ENCODE measurements around the gene ZCCHC7.
"Not testable (repeated sequence)": the region's sequence is repeated elsewhere in the genome, so short reads cannot be mapped to it uniquely, and the experiment has no call there.

Gene ZCCHC7

DNA sequence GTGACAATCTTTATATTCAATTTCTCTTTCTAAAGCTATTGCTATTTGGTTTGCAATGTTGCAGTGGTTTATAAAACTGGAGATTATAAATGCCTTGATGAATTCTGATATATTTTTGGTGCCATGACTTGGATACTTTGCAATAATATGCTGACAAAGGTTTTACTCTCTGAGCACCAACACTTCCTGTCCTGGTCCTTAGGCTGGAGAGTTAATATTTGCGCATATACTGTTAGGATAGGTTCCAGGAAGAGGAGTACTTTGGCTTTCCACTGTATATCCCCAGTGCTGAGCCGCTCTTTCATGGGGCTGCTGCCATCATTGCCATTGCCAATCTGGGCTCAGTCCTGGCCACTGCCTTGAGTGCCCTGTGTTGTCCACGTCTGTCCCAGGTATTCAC, 139.6 kb downstream of the ZCCHC7 start:
- DNase-seq: no peak

DNA sequence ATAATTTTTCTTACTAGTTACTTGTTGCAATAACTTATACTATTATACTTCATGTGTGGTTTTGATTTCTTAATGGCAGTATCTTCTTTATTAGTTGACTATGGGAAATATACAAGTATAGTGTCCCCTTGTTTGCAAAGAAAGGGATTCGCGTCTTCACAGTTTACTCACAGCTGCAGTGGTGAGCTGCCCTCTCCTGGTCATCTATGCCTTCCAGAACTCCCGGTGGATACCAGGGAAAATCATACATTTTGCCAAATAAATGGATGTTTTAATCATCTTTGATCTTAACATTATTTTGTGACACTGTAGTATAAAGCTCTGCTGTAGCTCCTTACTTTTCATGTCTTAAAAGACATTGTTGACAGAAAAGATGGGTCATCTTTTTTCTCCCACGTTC, 142.0 kb downstream of the ZCCHC7 start:
- no peak for DNase-seq

DNA sequence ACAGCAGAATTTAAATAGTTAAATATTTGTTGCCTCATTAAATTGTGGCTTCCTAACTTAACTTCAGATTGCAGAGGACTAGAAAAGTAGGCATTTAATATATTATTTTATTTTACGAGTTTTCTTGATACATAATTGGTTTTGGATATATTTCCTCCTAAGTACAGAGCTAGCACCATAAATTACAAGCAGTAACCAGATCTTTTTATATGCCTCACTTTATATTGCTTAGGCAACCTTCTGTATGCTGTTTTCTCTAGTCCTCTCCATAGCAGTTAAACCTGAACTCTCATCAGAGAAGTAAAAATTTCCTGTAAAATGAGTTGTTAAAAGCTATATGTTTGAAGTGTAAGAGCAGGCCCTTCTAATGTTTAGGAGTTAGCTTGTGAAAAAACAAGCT, 144.2 kb downstream of the ZCCHC7 start:
- no peak for DNase-seq

DNA sequence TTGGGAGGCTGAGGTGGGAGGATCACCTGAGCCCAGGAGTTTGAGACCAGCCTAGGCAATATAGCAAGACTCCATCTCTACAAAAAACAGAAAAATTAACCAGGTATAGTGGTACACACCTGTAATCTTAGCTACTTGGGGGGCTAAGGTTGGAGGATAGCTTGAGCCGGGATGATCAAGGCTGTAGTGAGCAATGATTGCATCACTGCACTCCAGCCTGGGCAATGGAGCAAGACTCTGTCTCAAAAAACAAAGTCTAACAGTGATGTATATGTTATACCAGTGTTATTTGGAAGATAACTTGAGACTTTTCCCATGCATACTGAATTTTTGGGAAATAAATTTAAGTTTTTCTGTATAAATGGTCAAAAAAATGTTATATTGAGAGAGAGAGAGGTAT, 146.3 kb downstream of the ZCCHC7 start:
- no peak for DNase-seq

DNA sequence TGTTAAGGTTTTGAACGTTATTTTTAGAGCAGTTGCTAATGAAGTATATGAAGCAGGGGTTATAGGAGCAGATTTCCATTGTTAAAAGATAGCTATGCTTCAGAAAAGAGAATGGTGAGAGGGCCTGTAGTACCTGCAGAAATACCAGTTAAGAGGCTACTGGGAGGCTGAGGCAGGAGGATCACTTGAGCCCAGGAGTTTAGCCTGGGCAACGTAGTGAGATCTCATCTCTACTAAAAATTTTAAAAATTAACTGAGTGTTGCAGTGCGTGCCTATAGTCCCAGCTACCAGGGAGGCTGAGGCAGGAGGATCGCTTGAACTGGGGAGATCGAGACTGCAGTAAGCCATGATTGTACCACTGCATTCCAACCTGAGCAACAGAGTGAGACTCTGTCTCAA, 148.8 kb downstream of the ZCCHC7 start:
- DNase-seq: no peak

DNA sequence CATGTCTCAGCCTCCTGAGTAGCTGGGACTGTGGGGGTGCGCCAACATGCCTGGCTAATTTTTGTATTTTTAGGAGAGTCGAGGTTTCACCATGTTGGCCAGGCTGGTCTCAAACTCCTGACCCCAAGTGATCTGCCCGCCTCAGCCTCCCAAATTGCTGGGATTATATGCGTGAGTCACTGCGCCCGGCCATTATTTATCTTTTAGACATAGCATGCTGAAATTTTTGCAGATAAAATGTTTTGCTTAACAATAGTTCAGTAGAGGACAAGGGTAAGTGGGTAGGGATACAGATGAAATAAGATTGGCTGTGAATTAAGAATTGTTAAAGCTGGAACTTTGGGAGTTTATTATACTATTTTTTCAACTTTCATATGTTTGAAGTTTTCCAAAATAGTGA, 151.3 kb downstream of the ZCCHC7 start:
- no peak for DNase-seq

DNA sequence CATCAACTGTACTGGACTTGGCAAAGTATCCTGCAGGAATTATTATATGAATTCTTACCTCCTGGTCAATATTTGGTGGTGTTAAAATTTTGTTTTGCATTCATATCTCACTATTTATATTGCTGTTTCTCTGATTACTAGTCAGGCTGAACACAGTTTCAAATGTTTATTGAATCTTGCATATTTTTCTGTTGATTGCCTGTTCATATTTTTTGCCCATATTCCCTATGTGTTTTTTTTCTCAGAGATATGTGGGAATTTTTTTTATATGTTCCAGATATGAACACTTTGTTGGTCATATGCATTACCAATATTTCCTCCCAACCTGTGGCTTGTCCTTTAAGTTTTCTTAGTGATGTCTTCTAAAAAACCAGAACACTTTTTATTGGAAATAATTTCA, 153.2 kb downstream of the ZCCHC7 start:
- no peak for DNase-seq

DNA sequence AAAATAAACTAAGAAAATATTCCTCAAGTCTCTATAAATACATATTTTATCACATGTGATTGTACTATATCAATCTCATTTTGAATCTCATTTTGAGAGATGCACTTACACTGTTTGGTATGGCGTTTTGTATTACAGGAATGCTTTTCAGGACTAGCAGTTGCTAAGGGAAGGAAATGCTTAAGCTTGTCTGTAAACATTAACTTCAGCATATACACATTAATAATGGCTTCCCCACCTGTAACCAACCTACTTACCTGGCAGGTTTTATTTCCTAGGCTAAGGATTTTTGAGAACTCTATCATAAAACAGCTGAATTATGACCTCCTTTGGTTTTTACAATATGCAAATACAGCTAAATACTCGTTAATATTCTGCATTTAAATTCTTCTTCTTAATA, 161.2 kb downstream of the ZCCHC7 start:
- no peak for DNase-seq

DNA sequence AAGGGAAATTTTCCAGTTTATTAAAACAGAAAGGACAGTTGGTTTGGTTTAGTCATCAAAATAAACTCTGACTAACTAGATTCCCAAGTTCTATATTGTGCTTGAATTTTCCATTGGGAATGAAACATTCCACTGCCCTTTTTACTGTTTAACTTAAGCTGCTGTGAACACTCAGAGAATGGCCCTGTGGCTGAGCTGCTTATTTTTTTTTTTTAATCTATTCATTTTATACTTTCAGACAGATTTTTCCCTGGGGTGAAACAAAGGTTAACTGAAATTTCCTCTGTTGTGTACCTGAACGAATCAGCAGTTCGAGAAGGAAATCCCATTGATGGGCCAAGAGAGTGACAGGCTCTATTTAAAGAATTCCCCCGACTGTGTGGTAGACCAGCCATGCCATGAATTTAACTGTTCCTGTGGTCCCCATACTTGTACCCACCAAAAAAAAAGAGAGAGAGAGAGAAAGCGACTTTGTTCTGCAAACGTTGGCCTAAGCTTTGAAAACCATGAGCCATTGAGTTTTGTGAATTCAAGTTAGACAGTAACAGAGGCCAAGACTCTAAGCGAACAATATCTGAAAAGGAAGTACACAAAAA, 163.5 kb downstream of the ZCCHC7 start:
- no peak for DNase-seq

DNA sequence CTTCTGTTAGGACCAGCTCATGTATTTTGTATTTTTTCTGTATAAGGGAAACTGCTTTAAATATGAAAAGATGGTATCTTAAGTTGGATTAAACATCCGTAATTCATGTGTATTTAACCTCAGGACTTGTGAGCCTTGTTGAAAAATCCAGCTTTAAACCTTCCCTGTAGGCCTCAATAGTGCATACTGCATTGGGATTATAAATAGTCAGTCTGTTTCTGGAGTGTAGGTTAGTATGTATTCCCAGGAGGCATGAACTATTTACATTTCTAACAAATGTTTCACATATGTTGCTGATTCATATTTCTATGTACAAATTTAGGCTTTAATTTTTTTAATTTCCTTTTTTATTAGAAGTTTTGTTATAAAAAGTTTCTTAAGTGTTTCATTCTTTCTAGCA, 164.3 kb downstream of the ZCCHC7 start:
- DNase-seq: no peak

DNA sequence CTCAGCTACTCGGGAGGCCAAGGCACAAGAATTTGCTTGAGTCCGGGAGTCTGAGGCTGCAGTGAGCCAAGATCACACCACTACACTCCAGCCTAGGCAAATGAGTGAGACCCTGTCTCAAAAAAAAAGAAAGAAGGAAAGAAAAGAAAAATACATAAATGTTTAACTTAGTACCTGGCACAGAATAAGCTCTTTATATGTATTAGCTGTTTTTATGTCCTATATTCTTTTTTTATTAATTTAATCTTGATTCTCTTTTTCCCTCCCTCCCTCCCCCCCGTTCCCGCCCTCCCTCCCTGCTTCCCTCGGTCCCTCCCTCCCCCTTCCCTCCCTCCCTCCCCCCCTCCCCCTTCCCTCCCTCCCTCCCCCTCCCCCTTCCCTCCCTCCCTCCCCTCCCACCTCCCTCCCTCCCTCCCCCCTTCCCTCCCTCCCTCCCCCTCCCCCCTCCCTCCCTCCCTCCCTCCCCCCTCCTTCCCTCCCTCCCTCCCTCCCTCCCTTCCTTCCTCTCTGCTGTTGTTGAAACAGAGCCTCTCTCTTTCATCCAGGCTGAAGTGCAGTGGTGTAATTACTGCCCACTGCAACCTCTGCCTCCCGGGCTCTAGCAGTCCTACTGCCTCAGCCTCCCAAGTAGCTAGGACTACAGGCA, 166.3 kb downstream of the ZCCHC7 start:
- DNase-seq: no peak

DNA sequence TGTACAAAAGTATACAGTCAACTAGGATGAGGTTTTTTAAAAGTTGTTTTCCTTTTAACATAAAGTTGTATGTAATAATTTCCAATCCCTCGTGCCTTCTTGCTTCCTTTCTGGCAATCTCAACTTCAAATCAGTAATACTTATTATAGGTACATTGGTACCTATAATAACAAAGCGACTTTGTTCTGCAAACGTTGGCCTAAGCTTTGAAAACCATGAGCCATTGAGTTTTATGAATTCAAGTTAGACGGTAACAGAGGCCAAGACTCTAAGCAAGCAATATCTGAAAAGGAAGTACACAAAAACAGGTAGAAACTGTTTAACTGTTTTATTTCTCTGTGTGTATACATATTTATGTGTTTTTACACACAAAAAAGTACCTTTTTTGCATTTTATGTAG, 166.9 kb downstream of the ZCCHC7 start:
- DNase-seq: no peak

DNA sequence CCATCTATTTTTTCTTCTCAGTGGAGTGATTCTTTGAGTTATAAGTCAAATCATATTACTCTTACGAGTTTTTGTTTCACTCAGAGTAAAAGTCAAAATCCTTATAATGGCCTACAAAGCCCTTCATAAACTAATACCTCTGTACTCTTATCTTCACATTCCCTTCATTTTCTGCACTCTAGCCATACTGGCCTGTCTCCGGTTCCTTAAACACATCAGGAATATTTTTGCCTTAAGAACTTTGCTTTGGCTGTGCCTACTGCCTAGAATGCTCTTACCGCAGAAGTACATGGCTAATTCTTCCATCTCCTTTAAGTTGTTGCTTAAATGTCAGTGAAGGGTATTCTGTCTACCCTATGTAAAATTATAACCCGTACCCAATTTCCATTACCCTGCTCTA, 169.3 kb downstream of the ZCCHC7 start:
- DNase-seq: no peak

DNA sequence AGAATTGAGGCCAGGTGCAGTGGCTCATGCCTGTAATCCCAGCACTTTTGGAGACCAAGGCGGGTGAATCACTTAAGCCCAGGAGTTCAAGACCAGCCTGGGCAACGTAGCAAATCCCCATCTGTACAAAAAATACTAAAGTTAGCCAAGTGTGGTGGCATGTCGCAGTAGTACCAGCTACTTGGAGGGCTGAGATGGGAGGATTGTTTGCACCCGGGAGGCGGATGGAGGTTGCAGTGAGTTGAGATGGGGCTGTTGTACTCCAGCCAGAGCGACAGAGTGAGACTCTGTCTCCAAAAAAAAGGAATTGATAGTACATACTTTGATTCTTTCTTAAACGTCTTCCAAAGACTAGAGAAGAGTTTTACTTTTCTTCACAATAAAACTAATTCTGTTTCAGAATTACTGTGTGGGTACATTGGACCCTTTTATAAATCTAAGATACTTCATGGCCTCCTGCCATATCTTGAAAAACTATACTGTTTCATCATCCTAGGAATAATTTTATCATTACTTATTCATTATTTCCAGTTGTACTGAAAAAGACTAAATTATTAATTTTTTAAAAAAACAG, 170.1 kb downstream of the ZCCHC7 start:
- DNase-seq: no peak

DNA sequence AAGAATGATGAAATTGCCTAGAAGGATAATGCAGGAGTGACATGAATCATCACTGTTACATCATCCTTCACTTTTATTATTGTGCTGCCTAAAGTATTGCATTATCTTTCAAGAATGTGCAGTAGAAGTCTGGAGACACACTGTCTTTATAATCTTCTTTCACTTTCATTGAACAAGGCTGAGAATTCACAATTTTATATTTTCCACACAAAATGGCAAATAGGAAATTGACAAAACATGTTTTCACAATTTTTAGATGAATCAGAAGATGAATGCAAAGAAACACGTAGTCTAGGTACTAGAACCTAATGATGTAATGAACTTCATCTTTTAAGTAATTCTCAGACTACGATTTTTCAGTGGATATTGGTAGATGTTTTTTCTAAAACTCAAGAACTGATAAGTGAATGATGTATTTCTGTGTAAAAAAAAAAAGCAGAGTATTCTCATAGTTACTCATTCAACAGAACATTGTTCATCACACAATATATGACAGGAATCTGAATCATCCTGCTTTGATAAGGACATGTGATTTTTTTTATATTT, 170.6 kb downstream of the ZCCHC7 start:
- DNase-seq: peak; percentile 43

DNA sequence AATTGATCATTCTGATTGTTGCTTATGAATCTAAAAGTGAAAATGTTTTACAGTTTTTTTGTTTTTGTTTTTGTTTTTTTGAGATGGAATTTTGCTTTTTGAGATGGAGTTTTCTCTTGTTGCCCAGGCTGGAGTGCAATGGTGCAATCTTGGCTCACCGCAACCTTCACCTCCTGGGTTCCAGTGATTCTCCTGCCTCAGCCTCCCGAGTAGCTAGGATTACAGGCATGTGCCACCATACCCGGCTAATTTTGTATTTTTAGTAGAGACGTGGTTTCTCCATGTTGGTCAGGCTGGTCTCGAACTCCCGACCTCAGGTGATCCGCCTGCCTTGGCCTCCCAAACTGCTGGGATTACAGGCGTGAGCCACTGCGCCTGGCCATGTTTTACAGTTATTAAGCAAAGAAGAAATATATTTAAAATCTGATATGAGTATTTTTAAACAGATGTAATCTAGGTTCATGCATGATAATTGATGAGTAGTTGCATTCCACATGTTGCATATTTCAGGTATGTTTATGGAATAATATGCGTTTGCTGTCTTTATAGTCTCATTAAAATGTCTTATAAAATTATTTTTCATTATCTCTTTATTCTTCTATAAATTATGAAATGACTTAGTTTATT, 171.4 kb downstream of the ZCCHC7 start:
- DNase-seq: not testable (repeated sequence)

DNA sequence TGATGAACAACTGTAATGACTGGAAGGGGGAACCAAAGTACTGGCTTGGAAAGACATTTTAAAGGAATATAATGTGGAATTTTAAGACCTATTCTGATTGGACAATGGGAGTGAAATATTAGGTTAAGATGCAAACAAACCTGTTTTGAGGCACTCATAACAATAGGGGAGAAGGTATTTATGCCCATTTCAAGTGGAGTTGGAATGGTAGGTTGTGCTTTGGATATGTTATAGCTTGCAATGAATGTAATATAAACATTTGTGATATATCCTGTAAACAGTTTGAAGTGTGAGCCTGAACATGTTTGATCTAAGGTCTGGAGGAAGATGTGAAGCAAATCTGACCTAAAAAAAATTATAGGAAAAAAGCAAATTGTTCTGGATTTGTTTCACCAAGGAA, 172.5 kb downstream of the ZCCHC7 start:
- no peak for DNase-seq

DNA sequence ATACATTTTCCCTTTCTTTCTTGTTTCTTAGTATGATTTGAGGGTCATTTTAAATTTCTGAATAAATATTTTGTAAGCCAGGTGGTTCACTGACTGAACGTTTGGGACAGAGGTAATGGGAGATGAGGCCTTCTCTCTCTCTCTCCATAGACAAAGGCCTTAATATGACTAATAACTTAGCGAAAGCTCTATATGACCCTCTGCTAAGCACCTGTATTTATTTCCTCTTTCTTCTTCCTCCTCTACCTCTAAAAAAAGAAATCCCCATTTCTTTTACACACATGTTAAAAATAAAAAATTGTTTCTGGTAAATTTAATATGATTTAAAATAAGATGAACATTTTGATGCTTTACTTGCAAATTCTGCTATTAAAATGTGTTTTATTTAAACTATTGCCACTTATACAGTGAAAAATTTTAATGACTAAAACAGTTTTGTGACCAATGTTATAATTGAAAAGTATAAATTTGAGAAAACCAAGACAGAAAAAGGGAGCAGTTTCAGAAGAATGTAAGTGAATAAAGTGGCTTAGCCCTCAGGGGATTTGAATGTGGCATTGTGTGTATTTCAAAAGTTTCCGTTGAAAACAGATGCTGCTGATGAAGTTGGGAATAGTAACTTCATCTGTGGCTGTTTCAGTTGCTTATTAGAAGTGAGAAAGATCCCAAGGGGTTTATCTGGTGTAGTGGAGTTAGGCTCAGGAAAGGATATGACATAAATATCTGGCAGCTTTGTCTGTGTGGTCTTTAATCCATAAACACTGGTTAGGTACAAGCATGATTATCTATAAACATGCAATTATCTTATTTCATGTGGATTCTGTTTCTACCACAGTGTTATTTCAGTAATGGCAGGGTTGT, 173.5 kb downstream of the ZCCHC7 start:
- no peak for DNase-seq

DNA sequence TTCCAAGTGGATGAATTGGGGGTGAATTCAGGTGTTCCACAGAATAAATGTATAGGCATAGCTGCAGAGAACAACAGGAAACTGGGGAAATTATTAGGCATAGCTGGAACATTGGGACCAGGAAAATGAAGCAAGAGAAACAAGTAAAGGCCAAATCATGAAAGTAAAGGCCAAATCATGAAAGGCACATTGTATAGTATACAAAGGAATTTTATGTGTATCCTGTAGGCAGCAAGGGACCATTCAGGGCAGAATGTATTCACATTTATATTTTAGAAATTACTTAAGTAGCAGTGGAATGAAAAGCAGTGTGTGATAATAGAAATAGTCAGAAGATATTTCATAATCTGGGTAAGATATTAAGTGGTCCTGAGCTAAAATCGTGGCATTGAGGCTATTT, 174.8 kb downstream of the ZCCHC7 start:
- DNase-seq: no peak

DNA sequence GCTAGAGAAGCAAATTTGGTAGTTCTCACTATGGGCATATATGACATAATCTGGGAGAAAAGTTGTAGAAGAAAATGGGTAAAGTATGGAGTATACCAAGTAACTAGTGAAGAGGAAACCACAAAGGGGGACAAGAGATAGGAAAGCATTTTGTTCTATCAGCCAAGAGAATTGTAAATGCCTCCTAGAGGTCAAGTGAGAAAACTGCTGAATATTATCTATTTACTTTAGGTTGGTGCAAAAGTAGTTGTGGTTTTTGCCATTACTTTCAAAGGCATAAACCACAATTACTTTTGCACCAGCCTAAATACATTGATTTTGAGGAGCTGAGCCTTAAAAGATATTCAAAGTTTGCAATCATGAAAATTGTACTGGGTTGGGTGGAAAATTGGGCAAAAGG, 175.4 kb downstream of the ZCCHC7 start:
- DNase-seq: no peak

DNA sequence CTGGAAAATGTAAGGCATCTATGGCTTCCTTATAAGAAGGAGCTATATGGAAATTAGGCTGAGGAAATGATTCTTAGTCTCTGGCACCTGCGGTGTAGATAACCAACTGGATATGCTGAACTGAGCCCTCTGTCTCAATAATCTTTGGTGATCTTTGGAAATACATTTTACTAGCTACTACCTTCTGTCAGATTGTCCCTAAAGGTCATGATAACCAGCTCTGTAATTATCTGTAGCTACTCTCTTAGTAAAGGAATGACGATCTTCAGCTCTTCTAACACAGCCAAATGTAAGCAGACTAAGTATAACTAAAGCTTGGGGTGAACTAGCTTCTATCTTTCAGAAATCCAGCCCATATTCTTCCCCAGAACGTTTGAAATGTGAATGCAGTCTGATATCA, 177.2 kb downstream of the ZCCHC7 start:
- no peak for DNase-seq

DNA sequence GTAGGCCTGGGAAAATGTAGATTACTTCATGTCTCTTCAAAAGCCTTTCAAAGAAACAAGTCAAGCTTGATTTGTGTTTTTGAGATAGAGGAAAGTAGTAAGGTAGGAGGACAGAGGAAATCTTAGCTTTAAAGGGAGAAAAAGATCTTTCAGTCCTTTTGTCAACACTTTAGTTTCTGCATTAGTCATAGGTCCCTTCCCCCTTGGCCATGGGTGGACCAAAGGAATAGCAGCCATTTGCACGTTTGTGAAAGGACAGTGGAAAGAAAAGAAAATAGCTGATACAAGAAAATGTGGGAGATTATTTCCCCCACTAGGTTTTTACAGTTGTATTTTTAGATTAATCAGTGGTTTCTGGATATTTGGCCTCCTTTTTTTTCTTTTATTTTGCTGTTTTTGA, 180.2 kb downstream of the ZCCHC7 start:
- peak; percentile 35 for DNase-seq

Data from activated CD4-positive, alpha-beta T cell treated with anti-CD3 and anti-CD28 coated beads, Interleukin-2, Interleukin-6, amounts not matched to agents 100 ng/mL and 50 ng/mL, durations not matched to agents 16 hours and 8 hours (primary cell).